Activated CD4-positive, alpha-beta T cell treated with anti-CD3 and anti-CD28 coated beads, Interleukin-10, Interleukin-2, amounts not matched to agents 100 ng/mL and 50 ng/mL, durations not matched to agents 16 hours and 8 hours (primary cell): Measurements from ENCODE around the gene CCDC171.

ENCODE experiments used
- DNase-seq: peaks from one replicate; pipeline ENCODE4 v3.0.0-alpha.2; 2020

Gene CCDC171

GRCh38 chr9:15889555-15889954, 336.7 kb downstream of the CCDC171 start:
- no peak for DNase-seq

GRCh38 chr9:15901572-15901971, 348.7 kb downstream of the CCDC171 start:
- DNase-seq: no peak

- DNase-seq: no peak
Observed at GRCh38 chr9:15909297-15909696, 356.5 kb downstream of the CCDC171 start.

GRCh38 chr9:15915711-15916110, 362.9 kb downstream of the CCDC171 start:
- no peak for DNase-seq

GRCh38 chr9:15927161-15927560, 374.3 kb downstream of the CCDC171 start:
- no peak for DNase-seq

- DNase-seq: no peak
Observed at GRCh38 chr9:15935661-15936305, 382.9 kb downstream of the CCDC171 start.

- DNase-seq: no peak
Observed at GRCh38 chr9:15936306-15936921, 383.6 kb downstream of the CCDC171 start.

- no peak for DNase-seq
Observed at GRCh38 chr9:15942831-15943424, 390.1 kb downstream of the CCDC171 start.

- no peak for DNase-seq
Observed at GRCh38 chr9:15944341-15944740, 391.5 kb downstream of the CCDC171 start.

GRCh38 chr9:15959663-15960062, 406.8 kb downstream of the CCDC171 start:
- DNase-seq: no peak

GRCh38 chr9:15961217-15961616, 408.4 kb downstream of the CCDC171 start:
- DNase-seq: no peak

GRCh38 chr9:15965246-15965745, 412.5 kb downstream of the CCDC171 start:
- no peak for DNase-seq

GRCh38 chr9:15966471-15966870, 413.6 kb downstream of the CCDC171 start:
- no peak for DNase-seq

- no peak for DNase-seq
Observed at GRCh38 chr9:15967068-15967467, 414.2 kb downstream of the CCDC171 start.

- DNase-seq: no peak
Observed at GRCh38 chr9:15972760-15973159, 419.9 kb downstream of the CCDC171 start.

GRCh38 chr9:15975101-15975778, 422.4 kb downstream of the CCDC171 start:
- no peak for DNase-seq

GRCh38 chr9:15977438-15977837, 424.6 kb downstream of the CCDC171 start:
- DNase-seq: no peak

- DNase-seq: no peak
Observed at GRCh38 chr9:15982182-15982581, 429.3 kb downstream of the CCDC171 start.

GRCh38 chr9:15999422-16000339, 446.8 kb downstream of the CCDC171 start:
- no peak for DNase-seq

- DNase-seq: no peak
Observed at GRCh38 chr9:16000811-16001210, 448.0 kb downstream of the CCDC171 start.

- no peak for DNase-seq
Observed at GRCh38 chr9:16001856-16002255, 449.0 kb downstream of the CCDC171 start.

- no peak for DNase-seq
Observed at GRCh38 chr9:16002816-16003215, 450.0 kb downstream of the CCDC171 start.

GRCh38 chr9:16003785-16004184, 450.9 kb downstream of the CCDC171 start:
- no peak for DNase-seq
